Measurements from ENCODE around the gene EMP2.
A peak's percentile ranks its signal among the peaks of the same experiment; 100 is the strongest.

The EMP2 gene

DNA sequence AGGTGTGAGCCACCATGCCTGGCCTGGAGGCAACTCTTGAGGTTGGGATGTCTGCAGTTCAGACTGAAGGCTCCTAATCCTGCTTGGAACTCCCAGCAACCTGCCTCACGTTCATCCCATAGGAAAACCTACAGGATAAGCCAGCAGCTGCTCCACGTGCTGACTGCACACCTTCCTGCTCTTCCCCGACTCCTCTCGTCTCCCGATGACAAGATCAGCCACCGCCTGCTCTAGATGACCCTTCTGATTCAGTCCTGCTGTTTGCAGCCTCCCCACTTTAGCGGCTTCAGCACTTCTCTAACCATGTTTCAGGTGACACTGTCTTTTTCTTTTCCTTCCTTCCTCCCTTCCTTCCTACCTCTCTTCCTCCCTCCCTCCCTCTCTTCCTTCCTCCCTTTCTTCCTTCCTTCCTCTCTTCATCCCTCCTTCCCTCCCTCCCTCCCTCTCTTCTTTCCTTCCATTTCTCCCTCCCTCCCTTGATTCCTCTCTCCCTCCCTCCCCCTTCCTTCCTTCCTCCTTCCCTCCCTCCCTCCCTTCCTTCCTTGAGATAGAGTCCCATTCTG lies 61.8 kb downstream of the EMP2 start:
- Histone ChIP-seq H3K36me3 (ENCODE audit: control insufficient read depth, low read length) (no peaks in the 10 kb centered on the region), H3K4me1 (ENCODE audit: control insufficient read depth, low read length) (peaks cover 12% of the 10 kb centered on the region), H3K27me3 (ENCODE audit: control insufficient read depth, low read length) (no peaks in the 10 kb centered on the region), H3K4me2 (ENCODE audit: low read length) (no peak overlapping the region), H3K9me2 (replicated peaks; ENCODE audit: control insufficient read depth, low read length) (no peaks in the 10 kb centered on the region), H3F3A (ENCODE audit: control insufficient read depth, insufficient read depth) (no peaks in the 10 kb centered on the region), H3K4me3 (ENCODE audit: low read length) (no peak overlapping the region), H3K27ac (ENCODE audit: low read depth, low read length) (no peak overlapping the region), H4K20me1 (ENCODE audit: control insufficient read depth, insufficient read depth, low read depth, low read length) (no peaks in the 10 kb centered on the region), H3K9me3 (ENCODE audit: control insufficient read depth, insufficient read depth, low read length) (no peaks in the 10 kb centered on the region), H3K79me2 (ENCODE audit: control insufficient read depth, low read length) (no peaks in the 10 kb centered on the region)
- TF ChIP-seq EZH2phosphoT487 (IDR thresholded peaks at IDR 0.05; ENCODE audit: borderline replicate concordance, low read length): no peak
- TF ChIP-seq, protein P1, sequence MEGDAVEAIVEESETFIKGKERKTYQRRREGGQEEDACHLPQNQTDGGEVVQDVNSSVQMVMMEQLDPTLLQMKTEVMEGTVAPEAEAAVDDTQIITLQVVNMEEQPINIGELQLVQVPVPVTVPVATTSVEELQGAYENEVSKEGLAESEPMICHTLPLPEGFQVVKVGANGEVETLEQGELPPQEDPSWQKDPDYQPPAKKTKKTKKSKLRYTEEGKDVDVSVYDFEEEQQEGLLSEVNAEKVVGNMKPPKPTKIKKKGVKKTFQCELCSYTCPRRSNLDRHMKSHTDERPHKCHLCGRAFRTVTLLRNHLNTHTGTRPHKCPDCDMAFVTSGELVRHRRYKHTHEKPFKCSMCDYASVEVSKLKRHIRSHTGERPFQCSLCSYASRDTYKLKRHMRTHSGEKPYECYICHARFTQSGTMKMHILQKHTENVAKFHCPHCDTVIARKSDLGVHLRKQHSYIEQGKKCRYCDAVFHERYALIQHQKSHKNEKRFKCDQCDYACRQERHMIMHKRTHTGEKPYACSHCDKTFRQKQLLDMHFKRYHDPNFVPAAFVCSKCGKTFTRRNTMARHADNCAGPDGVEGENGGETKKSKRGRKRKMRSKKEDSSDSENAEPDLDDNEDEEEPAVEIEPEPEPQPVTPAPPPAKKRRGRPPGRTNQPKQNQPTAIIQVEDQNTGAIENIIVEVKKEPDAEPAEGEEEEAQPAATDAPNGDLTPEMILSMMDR (IDR thresholded peaks at IDR 0.05; ENCODE audit: low read depth, low read length, poor library complexity, severe bottlenecking): no peak

DNA sequence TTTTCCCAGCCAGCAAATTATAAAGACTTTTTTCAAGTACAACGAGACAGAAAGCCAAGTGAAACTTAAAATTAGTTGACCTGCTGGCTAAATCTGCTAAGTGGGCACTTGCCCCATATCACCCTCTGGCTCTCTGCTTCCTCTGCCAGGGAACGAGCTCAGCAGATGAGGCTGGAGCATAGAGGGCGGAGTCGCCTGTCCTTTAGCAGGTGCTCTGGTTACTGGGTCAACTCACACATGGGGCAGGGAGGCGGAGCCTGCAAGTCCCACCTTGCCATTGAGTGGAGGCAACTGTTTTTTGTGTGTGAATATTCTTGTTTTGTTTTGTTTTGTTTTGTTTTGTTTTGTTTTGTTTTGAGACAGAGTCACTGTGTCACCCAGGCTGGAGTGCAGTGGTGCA lies 62.5 kb downstream of the EMP2 start:
- no peak overlapping the region for H3K4me2 ChIP-seq (ENCODE audit: low read length)
- no peaks in the 10 kb centered on the region for H4K20me1 ChIP-seq (ENCODE audit: control insufficient read depth, insufficient read depth, low read depth, low read length)
- H3K9me3 ChIP-seq (ENCODE audit: control insufficient read depth, insufficient read depth, low read length): no peaks in the 10 kb centered on the region
- no peaks in the 10 kb centered on the region for H3K9me2 ChIP-seq (replicated peaks; ENCODE audit: control insufficient read depth, low read length)
- no peak overlapping the region for H3K27ac ChIP-seq (ENCODE audit: low read depth, low read length)
- TF ChIP-seq, protein P1 (IDR thresholded peaks at IDR 0.05; ENCODE audit: low read depth, low read length, poor library complexity, severe bottlenecking): no peak
- TF ChIP-seq EZH2phosphoT487 (IDR thresholded peaks at IDR 0.05; ENCODE audit: borderline replicate concordance, low read length): no peak
- no peaks in the 10 kb centered on the region for H3F3A ChIP-seq (ENCODE audit: control insufficient read depth, insufficient read depth)
- peaks cover 19% of the 10 kb centered on the region for H3K4me1 ChIP-seq (ENCODE audit: control insufficient read depth, low read length)
- H3K4me3 ChIP-seq (ENCODE audit: low read length): no peak overlapping the region
- no peaks in the 10 kb centered on the region for H3K79me2 ChIP-seq (ENCODE audit: control insufficient read depth, low read length)
- no peaks in the 10 kb centered on the region for H3K27me3 ChIP-seq (ENCODE audit: control insufficient read depth, low read length)
- no peaks in the 10 kb centered on the region for H3K36me3 ChIP-seq (ENCODE audit: control insufficient read depth, low read length)

DNA sequence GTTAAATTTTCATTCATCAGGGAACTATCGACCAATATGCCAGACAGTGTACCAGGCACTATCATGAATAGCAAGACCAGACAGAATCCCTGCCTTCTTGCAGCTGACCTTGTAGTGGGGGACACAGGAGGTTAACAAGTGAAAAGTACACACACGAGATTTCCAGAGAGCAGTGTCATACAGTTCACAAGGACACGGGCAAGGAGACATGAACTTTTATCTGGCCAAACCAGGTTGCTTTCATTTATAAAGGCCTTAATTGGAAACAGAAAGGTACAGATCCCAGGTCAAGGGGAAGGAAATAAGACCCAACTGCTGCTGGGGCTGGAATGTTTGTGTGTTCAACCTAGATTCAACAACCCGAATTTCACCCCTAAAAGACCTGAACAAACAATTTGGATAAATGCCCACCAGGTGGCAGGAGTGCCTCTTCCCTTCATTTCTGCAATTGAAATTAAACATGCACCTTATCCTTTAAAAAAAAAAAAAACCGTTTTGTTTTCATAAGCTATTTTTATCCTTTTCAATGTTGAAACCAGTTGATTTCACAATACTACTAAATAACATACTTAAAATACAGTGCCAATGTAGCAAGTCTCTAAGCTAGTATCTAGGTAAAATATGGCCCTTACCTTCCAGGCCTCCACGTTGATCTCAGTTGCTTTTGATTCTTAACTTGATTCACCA lies 65.9 kb downstream of the EMP2 start:
- Histone ChIP-seq H3K27ac (ENCODE audit: low read depth, low read length) (no peak overlapping the region), H3K9me3 (ENCODE audit: control insufficient read depth, insufficient read depth, low read length) (no peaks in the 10 kb centered on the region), H3K4me2 (ENCODE audit: low read length) (no peak overlapping the region; the same call in 1 of the 2 replicates), H3K27me3 (ENCODE audit: control insufficient read depth, low read length) (no peaks in the 10 kb centered on the region), H3K4me1 (ENCODE audit: control insufficient read depth, low read length) (peaks cover 45% of the 10 kb centered on the region), H4K20me1 (ENCODE audit: control insufficient read depth, insufficient read depth, low read depth, low read length) (no peaks in the 10 kb centered on the region), H3K4me3 (ENCODE audit: low read length) (no peak overlapping the region), H3F3A (ENCODE audit: control insufficient read depth, insufficient read depth) (no peaks in the 10 kb centered on the region), H3K9me2 (replicated peaks; ENCODE audit: control insufficient read depth, low read length) (no peaks in the 10 kb centered on the region), H3K36me3 (ENCODE audit: control insufficient read depth, low read length) (no peaks in the 10 kb centered on the region), H3K79me2 (ENCODE audit: control insufficient read depth, low read length) (no peaks in the 10 kb centered on the region)
- TF ChIP-seq, protein P1 (IDR thresholded peaks at IDR 0.05; ENCODE audit: low read depth, low read length, poor library complexity, severe bottlenecking): peak; percentile 67
- no peak for TF ChIP-seq EZH2phosphoT487 (IDR thresholded peaks at IDR 0.05; ENCODE audit: borderline replicate concordance, low read length)
